GM20000 (cell line): ENCODE data around the gene RIMBP2.

ENCODE experiments used
- DNase-seq: peaks from one replicate; pipeline ENCODE4 v3.0.0; 2012; ENCODE audit warnings: low spot score
- TF ChIP-seq, protein P1 (sequence below): IDR thresholded peaks from 2 replicates; pipeline ENCODE4 v1.5.1; 2012; ENCODE audit warnings: mild to moderate bottlenecking, control low read depth; ENCODE audit errors: extremely low read depth, missing control alignments

The RIMBP2 gene

DNA sequence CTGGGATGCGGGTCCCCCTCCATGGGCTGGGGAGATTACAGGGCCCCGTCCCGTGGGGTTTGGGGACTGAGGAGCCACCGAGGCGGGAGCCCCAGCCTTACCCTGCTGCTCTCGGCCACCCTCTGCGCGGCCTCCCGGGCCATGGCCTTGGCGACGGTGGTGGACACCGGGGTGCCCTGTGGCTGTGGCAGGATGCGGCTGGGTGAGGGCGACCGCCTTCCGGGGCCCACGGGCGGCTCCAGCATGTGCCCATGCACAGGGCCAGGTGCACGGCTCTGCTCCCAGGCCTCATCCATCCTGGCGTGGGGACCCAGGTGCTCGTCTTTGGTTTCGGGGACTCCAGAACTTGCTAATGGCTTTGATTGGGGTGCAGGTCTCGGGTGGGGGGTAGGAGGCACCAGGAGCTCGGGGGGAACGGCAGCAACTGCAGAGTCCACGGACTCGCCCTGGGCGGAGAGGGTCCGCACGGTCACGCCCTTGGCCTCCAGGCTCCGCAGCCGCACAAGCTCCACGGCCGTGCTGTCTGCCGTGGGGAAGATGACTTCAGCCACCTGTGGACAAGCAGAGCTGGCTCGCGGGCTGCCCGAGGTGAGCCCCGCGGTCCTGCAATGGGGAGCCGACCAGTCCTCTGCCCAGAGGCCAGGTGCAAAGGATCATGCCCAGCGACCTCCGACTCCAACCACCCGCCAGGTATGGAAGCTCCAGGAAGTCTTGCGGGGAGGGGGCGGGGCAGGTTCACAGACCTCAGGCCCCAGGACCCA lies 279.2 kb downstream of the RIMBP2 start:
- TF ChIP-seq, protein P1, sequence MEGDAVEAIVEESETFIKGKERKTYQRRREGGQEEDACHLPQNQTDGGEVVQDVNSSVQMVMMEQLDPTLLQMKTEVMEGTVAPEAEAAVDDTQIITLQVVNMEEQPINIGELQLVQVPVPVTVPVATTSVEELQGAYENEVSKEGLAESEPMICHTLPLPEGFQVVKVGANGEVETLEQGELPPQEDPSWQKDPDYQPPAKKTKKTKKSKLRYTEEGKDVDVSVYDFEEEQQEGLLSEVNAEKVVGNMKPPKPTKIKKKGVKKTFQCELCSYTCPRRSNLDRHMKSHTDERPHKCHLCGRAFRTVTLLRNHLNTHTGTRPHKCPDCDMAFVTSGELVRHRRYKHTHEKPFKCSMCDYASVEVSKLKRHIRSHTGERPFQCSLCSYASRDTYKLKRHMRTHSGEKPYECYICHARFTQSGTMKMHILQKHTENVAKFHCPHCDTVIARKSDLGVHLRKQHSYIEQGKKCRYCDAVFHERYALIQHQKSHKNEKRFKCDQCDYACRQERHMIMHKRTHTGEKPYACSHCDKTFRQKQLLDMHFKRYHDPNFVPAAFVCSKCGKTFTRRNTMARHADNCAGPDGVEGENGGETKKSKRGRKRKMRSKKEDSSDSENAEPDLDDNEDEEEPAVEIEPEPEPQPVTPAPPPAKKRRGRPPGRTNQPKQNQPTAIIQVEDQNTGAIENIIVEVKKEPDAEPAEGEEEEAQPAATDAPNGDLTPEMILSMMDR = no peak
- no peak for DNase-seq

- TF ChIP-seq, protein P1 = no peak
- no peak for DNase-seq
Observed at GRCh38 chr12:130435826-130436225, 280.3 kb downstream of the RIMBP2 start.

DNA sequence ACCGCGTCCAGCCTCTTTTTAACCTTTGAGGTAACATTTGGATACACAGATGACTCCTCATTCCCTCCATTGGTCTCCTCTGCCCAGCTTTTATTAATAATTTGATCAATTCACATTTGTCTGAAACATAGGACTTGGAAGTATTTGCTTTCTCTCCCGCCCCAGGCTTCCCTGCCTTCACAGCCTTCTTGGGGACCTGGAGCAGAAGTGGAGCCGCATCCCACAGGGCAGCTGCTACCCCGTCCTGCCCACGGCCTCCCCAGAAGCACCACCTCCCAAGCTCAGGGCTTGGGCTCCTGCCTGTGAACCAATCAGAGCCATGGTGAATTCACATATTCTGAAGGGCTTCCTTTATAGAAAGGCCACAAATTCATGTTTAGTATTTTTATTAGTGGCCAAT lies 280.8 kb downstream of the RIMBP2 start:
- no peak for DNase-seq
- TF ChIP-seq, protein P1 = no peak

- TF ChIP-seq, protein P1 = no peak
- DNase-seq = no peak
Observed at GRCh38 chr12:130434560-130434959, 281.5 kb downstream of the RIMBP2 start.

DNA sequence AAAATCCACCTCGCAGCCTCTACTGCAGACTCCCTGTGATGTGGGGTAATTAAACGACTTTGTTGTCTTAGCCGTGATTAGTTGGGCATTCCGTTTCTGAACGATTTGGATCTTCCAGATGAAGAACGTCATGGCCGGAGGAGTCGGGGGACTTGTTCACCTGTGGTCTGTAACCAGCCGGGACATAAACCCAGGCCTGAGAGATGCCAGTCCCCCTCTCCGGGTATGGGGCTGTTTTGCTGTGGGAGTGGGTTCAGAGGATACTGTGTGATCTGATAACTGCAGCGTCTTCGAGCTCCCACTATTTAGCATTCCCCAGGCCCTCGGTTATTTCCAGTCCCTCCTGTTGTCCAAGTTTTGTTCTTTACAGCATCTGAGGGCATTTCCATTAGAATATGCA lies 282.3 kb downstream of the RIMBP2 start:
- TF ChIP-seq, protein P1 = no peak
- no peak for DNase-seq

DNA sequence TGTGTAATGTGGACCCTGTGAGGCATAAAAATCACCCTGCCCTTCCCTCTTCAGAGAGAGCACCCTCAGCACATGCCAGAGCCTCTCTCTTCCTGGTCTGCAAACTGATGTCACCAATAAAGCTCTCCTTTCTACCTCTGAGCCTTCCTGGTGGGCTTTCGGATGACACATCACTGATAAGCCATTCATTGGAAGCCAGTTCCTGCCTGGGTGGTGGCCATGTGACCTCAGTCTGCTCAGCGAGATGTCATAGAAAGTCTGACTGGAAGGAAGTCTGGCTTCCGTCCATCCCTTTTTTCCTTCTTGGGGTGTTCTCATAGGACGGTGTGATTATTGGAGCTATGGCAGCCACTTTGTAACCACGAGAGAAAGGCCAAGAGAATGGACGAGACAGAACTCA lies 282.7 kb downstream of the RIMBP2 start:
- TF ChIP-seq, protein P1 = no peak
- DNase-seq = no peak

GRCh38 chr12:130431176-130431575 lies 284.9 kb downstream of the RIMBP2 start:
- TF ChIP-seq, protein P1 = no peak
- DNase-seq = no peak
